K562 (cell line): ENCODE data around the gene HOXB3. TPM values are rescaled to one million over a fixed set of nuclear protein-coding genes. Genes with fewer than 3 reads are reported as not detected.
A peak's percentile ranks its signal among the peaks of the same experiment; 100 is the strongest.

ENCODE experiments used
- ESRRA ChIP-seq: fragments of 450-650 bp; IDR thresholded peaks from 2 replicates; pipeline ENCODE4 v1.6.1; 2014; ENCODE audit warnings: low read depth, mild to moderate bottlenecking, moderate library complexity, borderline replicate concordance
- ETS2 ChIP-seq: IDR thresholded peaks from 2 replicates; pipeline ENCODE4 v1.6.1; 2016; ENCODE audit warnings: borderline replicate concordance, missing genetic modification characterization, mild to moderate bottlenecking, moderate library complexity, missing compliant biosample characterization; ENCODE audit not compliant: poor library complexity, severe bottlenecking
- GABPB2 ChIP-seq: fragments of 250-450 bp; sonication (Bioruptor Pico); conservative IDR thresholded peaks from 2 replicates; pipeline ENCODE4 v1.5.1; 2021; ENCODE audit warnings: mild to moderate bottlenecking
- GATA2 ChIP-seq: sonication (generic); formaldehyde crosslinking; IDR thresholded peaks from 2 replicates; pipeline ENCODE4 v1.4.0; 2020; ENCODE audit warnings: mild to moderate bottlenecking, missing genetic modification reagents
- GTF2F1 ChIP-seq: IDR thresholded peaks from 2 replicates; pipeline ENCODE4 v1.6.1; 2011; ENCODE audit warnings: low read depth, low read length, improper control_type of control experiment
- KLF16 ChIP-seq: IDR thresholded peaks from 2 replicates; pipeline ENCODE4 v1.6.1; 2016; ENCODE audit warnings: antibody characterized with exemption
- L3MBTL2 ChIP-seq: fragments of 450-650 bp; IDR thresholded peaks from 2 replicates; pipeline ENCODE4 v1.6.1; 2016; ENCODE audit warnings: mild to moderate bottlenecking, moderate library complexity
- PHB2 ChIP-seq: fragments of 450-650 bp; IDR thresholded peaks from 2 replicates; pipeline ENCODE4 v1.6.1; 2017; ENCODE audit warnings: low read depth
- POLR2A ChIP-seq: fragments of 450-650 bp; conservative IDR thresholded peaks from 2 replicates; pipeline ENCODE4 v1.6.1; 2016
- SAP30 ChIP-seq: fragments of 200-600 bp; sonication (generic); IDR thresholded peaks from 2 replicates; pipeline ENCODE4 v1.6.1; 2012; ENCODE audit warnings: borderline replicate concordance, low read depth, mild to moderate bottlenecking, moderate library complexity, low read length, control low read depth, inconsistent platforms; ENCODE audit not compliant: insufficient read depth, poor library complexity, severe bottlenecking
- TEAD4 ChIP-seq, 2 experiments: sonication (generic) in 1 of 2; formaldehyde crosslinking in 1 of 2; IDR thresholded peaks; 2 replicates each; pipeline versions ENCODE4 v1.6.1 to v1.8.0; 2012 to 2022; ENCODE audit warnings: borderline replicate concordance in 1 of 2, inconsistent platforms in 1 of 2, low read length in 1 of 2, mild to moderate bottlenecking in 1 of 2, missing genetic modification reagents in 1 of 2
- TRIM24 ChIP-seq, 2 experiments: fragments of 450-650 bp; IDR thresholded peaks; 2 replicates each; pipeline ENCODE4 v1.6.1; 2016
- ZNF133 ChIP-seq: fragments of 250-450 bp; sonication (Bioruptor Pico); IDR thresholded peaks from 2 replicates; pipeline ENCODE4 v1.4.0; 2020; ENCODE audit warnings: mild to moderate bottlenecking
- ZNF717 ChIP-seq: fragments of 250-450 bp; sonication (Bioruptor Pico); IDR thresholded peaks from 2 replicates; pipeline ENCODE4 v1.5.0; 2021
- polyA plus RNA-seq, 8 experiments: library from polyadenylated mRNA; depleted of rRNA in 4 of 8; stranded (reverse) in 5 of 8; unstranded in 3 of 8; fragments of >200 nt; fragmentation: Nextera tagmentation in 2 of 8; fragmentation: Illumina TruSeq in 1 of 8; extraction: Ambion mirVana in 2 of 8; extraction: Trizol in 1 of 8; gene quantifications; 2 replicates each; pipeline versions ENCODE4 v1.2.1 to v1.2.3, GENCODE V29; 2011 to 2014; ENCODE audit warnings: inconsistent platforms in 1 of 8, missing spikeins in 1 of 8
- total RNA-seq, 7 experiments: library from RNA; depleted of rRNA in 6 of 7; stranded (reverse); fragments of >200 nt in 6 of 7; fragmentation: Illumina TruSeq in 2 of 7; extraction: Trizol in 2 of 7; gene quantifications; 2 replicates each; pipeline versions ENCODE4 v1.2.1 to v1.2.3, GENCODE V29; 2011 to 2021; ENCODE audit warnings: low replicate concordance in 1 of 7
- TF ChIP-seq, protein P1 (sequence below): fragments of 450-650 bp; IDR thresholded peaks from 2 replicates; pipeline ENCODE4 v1.6.1; 2014; ENCODE audit warnings: low read depth, mild to moderate bottlenecking, moderate library complexity, borderline replicate concordance
- TF ChIP-seq, protein P2 (sequence below), 3 experiments: IDR thresholded peaks in 2 of 3; conservative IDR thresholded peaks in 1 of 3; 2 replicates each; pipeline ENCODE4 v1.5.1; 2011 to 2012; ENCODE audit warnings: low read length in 3 of 3, mild to moderate bottlenecking in 3 of 3, control low read depth in 2 of 3, improper control_type of control experiment in 1 of 3, inconsistent platforms in 1 of 3, low read depth in 1 of 3, mixed read lengths in 1 of 3, moderate library complexity in 1 of 3; ENCODE audit not compliant: insufficient read depth in 2 of 3
- TF ChIP-seq, protein P3 (sequence below): IDR thresholded peaks from 2 replicates; pipeline ENCODE4 v1.6.1; 2016; ENCODE audit warnings: missing genetic modification characterization, missing compliant biosample characterization
- TF ChIP-seq, protein P4 (sequence below): fragments of 450-650 bp; formaldehyde crosslinking; IDR thresholded peaks from 2 replicates; pipeline ENCODE4 v1.4.0; 2020; ENCODE audit warnings: mild to moderate bottlenecking, moderate library complexity
- TF ChIP-seq, protein P5 (sequence below), 2 experiments: fragments of 250-450 bp in 1 of 2; fragments of 450-650 bp in 1 of 2; sonication (Bioruptor Pico) in 1 of 2; IDR thresholded peaks; 2 replicates each; pipeline versions ENCODE4 v1.6.1 to v1.8.0; 2016 to 2021; ENCODE audit warnings: mild to moderate bottlenecking in 2 of 2, moderate library complexity in 2 of 2, missing compliant biosample characterization in 1 of 2, missing genetic modification characterization in 1 of 2
- TF ChIP-seq, protein P6 (sequence below): fragments of 250-450 bp; sonication (Bioruptor Pico); IDR thresholded peaks from 2 replicates; pipeline ENCODE4 v1.8.0; 2021; ENCODE audit warnings: moderate library complexity, mild to moderate bottlenecking, inconsistent platforms

Gene HOXB3
- total and polyA plus RNA-seq, 9 of the 15 experiments (the other 6 are each of a cell fraction or from before 2014, with no cell fraction given), result 2.4 to 41.3 (median 20.2) TPM

DNA sequence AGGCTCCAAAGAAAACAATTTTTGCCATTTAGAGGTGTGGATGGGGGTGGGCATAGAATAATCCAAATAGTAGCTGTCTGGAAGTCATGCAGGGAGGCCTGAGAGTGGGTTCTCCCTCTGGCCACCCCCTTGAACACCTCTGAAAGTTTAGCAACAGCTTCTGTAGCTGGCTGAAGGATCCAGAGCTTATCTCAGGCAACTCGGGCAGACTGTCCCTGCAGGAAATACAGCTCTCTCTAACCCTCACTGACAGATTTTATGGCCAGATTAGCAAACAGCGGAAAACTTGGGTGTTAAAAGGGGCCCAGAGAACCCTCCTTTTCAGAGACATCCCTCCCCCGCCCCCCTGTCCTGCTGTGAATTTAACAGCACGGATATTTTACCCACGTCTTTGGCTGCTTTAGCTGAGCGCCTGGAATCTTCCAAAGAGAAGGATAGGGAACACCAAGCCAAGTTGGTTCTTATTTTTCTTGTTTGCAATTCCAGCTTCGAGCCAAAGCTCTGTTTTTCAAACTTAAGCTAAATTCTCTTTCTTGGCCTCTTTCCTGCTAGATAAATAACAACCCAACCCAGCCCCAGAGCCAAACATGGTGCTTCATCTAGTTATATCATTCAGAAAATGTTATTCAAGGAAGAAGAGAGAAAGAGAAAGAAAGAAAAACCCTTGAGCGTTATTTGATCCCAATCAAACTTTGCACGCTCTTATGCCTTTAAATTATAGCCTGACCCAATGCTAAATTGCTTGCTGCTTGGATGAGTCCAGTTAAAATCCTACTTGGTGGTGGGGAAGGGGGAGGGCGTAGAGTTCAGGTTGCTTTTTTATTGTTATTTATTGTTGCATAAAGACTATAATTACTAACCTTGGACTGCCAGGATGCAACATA is 42.9 kb downstream of the HOXB3 start (continued):
- TF ChIP-seq, protein P1, sequence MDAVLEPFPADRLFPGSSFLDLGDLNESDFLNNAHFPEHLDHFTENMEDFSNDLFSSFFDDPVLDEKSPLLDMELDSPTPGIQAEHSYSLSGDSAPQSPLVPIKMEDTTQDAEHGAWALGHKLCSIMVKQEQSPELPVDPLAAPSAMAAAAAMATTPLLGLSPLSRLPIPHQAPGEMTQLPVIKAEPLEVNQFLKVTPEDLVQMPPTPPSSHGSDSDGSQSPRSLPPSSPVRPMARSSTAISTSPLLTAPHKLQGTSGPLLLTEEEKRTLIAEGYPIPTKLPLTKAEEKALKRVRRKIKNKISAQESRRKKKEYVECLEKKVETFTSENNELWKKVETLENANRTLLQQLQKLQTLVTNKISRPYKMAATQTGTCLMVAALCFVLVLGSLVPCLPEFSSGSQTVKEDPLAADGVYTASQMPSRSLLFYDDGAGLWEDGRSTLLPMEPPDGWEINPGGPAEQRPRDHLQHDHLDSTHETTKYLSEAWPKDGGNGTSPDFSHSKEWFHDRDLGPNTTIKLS, result no peak
- TF ChIP-seq L3MBTL2, result peak; percentile 35; the same call in 1 of the 2 replicates
- no peak for TF ChIP-seq ZNF717 (CRISPR knock-in tag)
- no peak for TF ChIP-seq TRIM24 (IDR thresholded peaks at IDR 0.05)
- peak; percentile 57 for TF ChIP-seq KLF16
- TF ChIP-seq, protein P2, sequence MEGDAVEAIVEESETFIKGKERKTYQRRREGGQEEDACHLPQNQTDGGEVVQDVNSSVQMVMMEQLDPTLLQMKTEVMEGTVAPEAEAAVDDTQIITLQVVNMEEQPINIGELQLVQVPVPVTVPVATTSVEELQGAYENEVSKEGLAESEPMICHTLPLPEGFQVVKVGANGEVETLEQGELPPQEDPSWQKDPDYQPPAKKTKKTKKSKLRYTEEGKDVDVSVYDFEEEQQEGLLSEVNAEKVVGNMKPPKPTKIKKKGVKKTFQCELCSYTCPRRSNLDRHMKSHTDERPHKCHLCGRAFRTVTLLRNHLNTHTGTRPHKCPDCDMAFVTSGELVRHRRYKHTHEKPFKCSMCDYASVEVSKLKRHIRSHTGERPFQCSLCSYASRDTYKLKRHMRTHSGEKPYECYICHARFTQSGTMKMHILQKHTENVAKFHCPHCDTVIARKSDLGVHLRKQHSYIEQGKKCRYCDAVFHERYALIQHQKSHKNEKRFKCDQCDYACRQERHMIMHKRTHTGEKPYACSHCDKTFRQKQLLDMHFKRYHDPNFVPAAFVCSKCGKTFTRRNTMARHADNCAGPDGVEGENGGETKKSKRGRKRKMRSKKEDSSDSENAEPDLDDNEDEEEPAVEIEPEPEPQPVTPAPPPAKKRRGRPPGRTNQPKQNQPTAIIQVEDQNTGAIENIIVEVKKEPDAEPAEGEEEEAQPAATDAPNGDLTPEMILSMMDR (IDR thresholded peaks at IDR 0.05 in 2 of 3, conservative IDR thresholded peaks at IDR 0.05 in 1 of 3; ENCODE audit: insufficient read depth in 2 of 3, low read depth in 1 of 3, low read length in 3 of 3), result no peak
- TF ChIP-seq, protein P3, sequence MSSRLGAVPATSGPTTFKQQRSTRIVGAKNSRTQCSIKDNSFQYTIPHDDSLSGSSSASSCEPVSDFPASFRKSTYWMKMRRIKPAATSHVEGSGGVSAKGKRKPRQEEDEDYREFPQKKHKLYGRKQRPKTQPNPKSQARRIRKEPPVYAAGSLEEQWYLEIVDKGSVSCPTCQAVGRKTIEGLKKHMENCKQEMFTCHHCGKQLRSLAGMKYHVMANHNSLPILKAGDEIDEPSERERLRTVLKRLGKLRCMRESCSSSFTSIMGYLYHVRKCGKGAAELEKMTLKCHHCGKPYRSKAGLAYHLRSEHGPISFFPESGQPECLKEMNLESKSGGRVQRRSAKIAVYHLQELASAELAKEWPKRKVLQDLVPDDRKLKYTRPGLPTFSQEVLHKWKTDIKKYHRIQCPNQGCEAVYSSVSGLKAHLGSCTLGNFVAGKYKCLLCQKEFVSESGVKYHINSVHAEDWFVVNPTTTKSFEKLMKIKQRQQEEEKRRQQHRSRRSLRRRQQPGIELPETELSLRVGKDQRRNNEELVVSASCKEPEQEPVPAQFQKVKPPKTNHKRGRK, result no peak
- no peak for TF ChIP-seq PHB2
- peak; percentile 85 for TF ChIP-seq TEAD4 (IDR thresholded peaks at IDR 0.05; ENCODE audit: low read length)
- no peak for TF ChIP-seq TEAD4 (CRISPR knock-in tag; IDR thresholded peaks at IDR 0.05; ENCODE audit: borderline replicate concordance)
- peak; percentile 66; the same call in 1 of the 2 replicates for TF ChIP-seq GTF2F1
- 0 out of 2 replicates have a peak, but pooled peaks have one; percentile 16 for TF ChIP-seq ESRRA
- no peak for TF ChIP-seq GABPB2 (CRISPR knock-in tag)
- peak; percentile 89 for TF ChIP-seq GATA2 (CRISPR knock-in tag)
- TF ChIP-seq ZNF133 (CRISPR knock-in tag), result no peak
- TF ChIP-seq, protein P4, sequence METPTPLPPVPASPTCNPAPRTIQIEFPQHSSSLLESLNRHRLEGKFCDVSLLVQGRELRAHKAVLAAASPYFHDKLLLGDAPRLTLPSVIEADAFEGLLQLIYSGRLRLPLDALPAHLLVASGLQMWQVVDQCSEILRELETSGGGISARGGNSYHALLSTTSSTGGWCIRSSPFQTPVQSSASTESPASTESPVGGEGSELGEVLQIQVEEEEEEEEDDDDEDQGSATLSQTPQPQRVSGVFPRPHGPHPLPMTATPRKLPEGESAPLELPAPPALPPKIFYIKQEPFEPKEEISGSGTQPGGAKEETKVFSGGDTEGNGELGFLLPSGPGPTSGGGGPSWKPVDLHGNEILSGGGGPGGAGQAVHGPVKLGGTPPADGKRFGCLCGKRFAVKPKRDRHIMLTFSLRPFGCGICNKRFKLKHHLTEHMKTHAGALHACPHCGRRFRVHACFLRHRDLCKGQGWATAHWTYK (CRISPR knock-in tag), result 0 out of 2 replicates have a peak, but pooled peaks have one; percentile 6
- no peak for TF ChIP-seq SAP30
- no peak for TF ChIP-seq ETS2 (tag)
- TF ChIP-seq, protein P5, sequence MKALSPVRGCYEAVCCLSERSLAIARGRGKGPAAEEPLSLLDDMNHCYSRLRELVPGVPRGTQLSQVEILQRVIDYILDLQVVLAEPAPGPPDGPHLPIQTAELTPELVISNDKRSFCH (CRISPR knock-in tag; IDR thresholded peaks at IDR 0.05), result no peak
- TF ChIP-seq, protein P5 (tag; IDR thresholded peaks at IDR 0.05), result no peak
- TF ChIP-seq, protein P6, sequence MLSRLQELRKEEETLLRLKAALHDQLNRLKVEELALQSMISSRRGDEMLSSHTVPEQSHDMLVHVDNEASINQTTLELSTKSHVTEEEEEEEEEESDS (CRISPR knock-in tag), result no peak
- peak; percentile 72 for TF ChIP-seq POLR2A
